IPS-18a (cell line): ENCODE data around the gene KCNJ18.
"Not testable (repeated sequence)": the region's sequence is repeated elsewhere in the genome, so short reads cannot be mapped to it uniquely, and the experiment has no call there.

ENCODE experiments used
- H3K27ac ChIP-seq: one replicate; pipeline ENCODE4 v1.5.1; 2013; ENCODE audit warnings: low read length
- H3K27me3 ChIP-seq: one replicate; pipeline ENCODE4 v1.6.1; 2013; ENCODE audit warnings: mild to moderate bottlenecking, low read length; ENCODE audit not compliant: control insufficient read depth, insufficient read depth
- H3K36me3 ChIP-seq: one replicate; pipeline ENCODE4 v1.6.1; 2013; ENCODE audit warnings: low read depth, low read length; ENCODE audit not compliant: control insufficient read depth
- H3K4me1 ChIP-seq: one replicate; pipeline ENCODE4 v1.6.1; 2013; ENCODE audit warnings: low read depth, low read length; ENCODE audit not compliant: control insufficient read depth
- H3K4me3 ChIP-seq: one replicate; pipeline ENCODE4 v1.5.1; 2013; ENCODE audit warnings: low read length
- H3K9ac ChIP-seq: one replicate; pipeline ENCODE4 v1.6.1; 2013; ENCODE audit warnings: mild to moderate bottlenecking, low read length, moderate library complexity
- H3K9me3 ChIP-seq: one replicate; pipeline ENCODE4 v1.6.1; 2013; ENCODE audit warnings: low read depth, low read length; ENCODE audit not compliant: control insufficient read depth

KCNJ18 gene

DNA sequence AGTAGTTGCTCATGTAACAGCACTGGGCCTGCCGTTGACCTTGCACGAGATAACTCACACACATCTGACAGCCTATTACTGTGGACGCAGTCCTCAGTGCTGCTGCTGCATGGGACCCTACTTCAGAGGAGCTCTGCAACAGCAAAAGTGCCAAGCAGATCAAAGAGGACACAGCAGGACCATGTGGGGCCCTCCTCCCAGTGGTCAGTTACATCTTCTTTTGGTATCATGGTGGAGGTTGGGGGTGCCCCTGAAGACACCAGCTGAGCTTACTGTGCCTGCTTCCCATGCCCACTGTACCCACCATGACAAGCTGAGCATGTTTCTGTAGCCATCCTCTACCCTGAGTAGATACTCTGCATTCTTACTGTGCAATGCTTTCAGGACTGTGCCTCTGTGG lies 41.6 kb downstream of the KCNJ18 start:
- H3K36me3 ChIP-seq, H3K4me1 ChIP-seq, H3K4me3 ChIP-seq, H3K27ac ChIP-seq, H3K9ac ChIP-seq, H3K27me3 ChIP-seq, H3K9me3 ChIP-seq: not testable (repeated sequence)

DNA sequence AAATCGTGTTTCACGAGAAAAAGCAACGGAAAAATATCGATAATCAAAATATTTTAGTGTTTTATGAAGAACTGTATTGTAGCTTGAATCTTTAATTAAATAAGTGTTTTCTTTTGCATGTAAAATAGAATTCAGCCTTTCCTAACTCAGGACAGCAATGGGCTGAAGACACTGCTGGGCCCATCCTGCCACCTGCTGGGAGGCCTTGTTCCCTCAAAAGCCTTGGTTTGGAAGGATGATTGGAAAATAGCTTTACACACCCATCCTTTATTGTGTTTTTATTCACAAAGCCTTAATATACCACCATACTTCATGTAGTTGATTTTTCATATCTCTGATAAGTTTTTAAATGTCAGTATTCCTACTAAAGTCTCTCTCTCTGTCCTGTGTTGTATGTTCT lies 43.5 kb downstream of the KCNJ18 start:
- not testable (repeated sequence) for H3K27me3 ChIP-seq, H3K4me1 ChIP-seq, H3K36me3 ChIP-seq, H3K9me3 ChIP-seq, H3K27ac ChIP-seq, H3K4me3 ChIP-seq, H3K9ac ChIP-seq

DNA sequence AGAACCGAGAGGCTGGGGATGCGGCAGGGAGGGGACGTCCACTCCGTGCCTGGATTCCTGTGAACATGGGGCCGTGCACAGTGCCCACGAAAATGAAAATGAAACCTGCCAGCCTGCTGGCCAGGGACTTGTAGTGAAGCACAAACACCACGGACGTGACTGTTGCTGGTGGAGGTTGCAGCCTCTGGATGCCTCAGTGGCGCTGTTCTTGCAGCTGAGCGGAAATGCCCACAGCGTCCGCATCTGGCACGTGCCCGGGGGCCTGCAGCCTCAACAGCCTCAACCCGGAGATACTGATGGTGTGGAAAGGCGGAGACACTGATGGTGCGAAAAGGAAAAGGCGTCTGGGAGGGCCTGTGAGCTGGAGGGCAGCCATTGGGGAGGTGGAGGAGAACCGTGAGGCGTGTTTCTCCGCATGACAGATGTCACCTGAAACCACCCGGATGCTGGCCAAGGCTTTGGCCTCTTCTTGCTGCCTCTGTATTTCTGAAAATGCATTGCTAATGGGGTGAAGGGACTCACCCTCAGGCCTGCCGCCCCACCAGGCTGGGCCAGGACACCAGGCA lies 44.8 kb downstream of the KCNJ18 start:
- not testable (repeated sequence) for H3K9ac ChIP-seq

DNA sequence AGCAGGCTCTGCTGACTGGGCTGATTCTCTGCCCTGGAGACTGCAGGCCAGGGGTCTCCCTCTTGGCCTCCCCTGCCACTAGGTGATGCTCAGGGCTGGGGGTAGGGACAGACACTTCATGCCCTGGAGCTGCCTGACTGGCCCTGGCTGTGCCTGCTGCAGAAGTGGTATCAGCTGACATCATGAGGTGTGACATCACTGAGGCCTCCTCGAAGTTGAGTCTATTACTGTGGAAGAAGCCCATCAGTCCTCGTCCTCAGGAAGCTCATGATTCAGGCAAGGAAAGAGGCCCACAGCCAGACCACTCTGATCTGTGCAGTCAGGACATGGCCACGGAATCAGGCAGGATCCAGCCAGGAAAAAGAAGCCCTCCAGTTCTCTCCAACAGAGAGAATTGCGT lies 45.9 kb downstream of the KCNJ18 start:
- H3K4me1 ChIP-seq, H3K27me3 ChIP-seq, H3K27ac ChIP-seq, H3K36me3 ChIP-seq, H3K4me3 ChIP-seq, H3K9ac ChIP-seq, H3K9me3 ChIP-seq: not testable (repeated sequence)

More for the DNA sequence above, 44.8 kb downstream of the KCNJ18 start:
- H3K27ac ChIP-seq, H3K4me3 ChIP-seq, H3K9me3 ChIP-seq, H3K27me3 ChIP-seq, H3K36me3 ChIP-seq, H3K4me1 ChIP-seq: not testable (repeated sequence)

DNA sequence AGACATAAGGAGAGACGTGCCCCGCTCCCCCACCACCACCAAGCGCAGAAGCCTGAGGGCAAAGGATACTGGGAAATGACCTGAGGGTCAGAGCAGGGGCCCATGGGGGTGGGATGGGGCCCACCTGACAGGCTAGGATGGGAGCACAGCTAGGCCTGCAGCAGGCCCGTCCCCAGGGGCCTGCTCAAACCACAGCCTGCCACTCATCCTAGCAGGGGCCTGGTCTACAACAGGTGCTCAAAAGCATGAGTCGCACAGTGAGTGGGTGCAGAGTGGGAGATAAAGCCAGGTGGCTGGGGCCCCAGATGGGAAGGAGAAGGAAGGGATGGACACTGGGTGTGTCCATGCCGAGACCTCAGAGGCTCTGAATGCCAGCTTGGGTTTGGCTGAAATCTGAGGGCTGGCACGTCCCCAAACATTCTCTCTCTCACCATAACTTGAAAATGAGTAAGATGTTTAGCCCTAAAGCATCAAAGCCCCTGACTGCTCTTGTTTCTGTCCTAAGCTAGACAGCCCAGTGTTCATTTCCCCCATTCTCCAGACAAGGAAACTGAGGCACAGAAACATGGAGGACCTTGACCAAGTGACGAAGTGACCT lies 46.7 kb downstream of the KCNJ18 start:
- not testable (repeated sequence) for H3K4me3 ChIP-seq, H3K4me1 ChIP-seq, H3K9ac ChIP-seq, H3K9me3 ChIP-seq, H3K27ac ChIP-seq, H3K27me3 ChIP-seq, H3K36me3 ChIP-seq

DNA sequence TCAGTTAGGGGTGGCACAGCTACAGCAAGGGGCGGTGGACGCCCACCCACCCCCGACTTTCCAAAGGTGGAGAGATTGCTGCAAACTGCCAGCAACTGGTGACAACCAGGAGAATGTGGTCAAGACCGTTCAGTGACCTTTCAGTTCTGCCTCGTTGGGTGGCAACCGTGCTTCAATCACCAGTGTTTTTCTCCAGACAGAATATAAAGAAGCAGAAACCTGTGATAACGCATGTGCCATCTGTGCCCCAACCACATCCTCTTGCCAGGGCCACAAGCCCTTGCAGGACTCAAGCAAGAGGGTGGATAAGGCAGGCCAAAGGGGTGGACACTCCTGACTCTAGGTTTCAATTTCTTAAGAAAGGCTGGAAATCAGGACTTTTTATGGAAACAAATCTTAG lies 47.2 kb downstream of the KCNJ18 start:
- H3K27ac ChIP-seq, H3K36me3 ChIP-seq, H3K4me3 ChIP-seq, H3K9me3 ChIP-seq, H3K9ac ChIP-seq, H3K4me1 ChIP-seq, H3K27me3 ChIP-seq: not testable (repeated sequence)

DNA sequence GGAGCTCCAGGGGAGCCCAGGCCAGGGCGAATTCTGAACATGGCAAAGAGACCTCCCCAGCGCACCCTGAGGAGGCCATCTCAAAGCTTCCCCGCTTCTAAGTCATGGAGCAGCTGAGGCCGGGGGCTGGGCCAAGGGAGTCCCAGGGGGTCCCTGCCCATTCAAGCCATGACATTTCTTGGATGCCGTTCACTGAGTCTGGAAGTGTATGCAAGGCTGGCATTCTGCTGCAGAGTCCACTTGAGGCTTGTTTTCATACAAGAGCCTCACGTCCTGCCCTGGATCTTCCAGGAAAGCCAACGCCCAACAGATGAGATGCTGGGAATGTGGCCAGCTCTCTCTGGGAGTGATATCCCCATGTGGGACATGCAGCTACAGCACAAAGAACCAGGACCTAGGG lies 48.5 kb downstream of the KCNJ18 start:
- not testable (repeated sequence) for H3K4me3 ChIP-seq, H3K27me3 ChIP-seq, H3K9me3 ChIP-seq, H3K4me1 ChIP-seq, H3K9ac ChIP-seq, H3K36me3 ChIP-seq, H3K27ac ChIP-seq

DNA sequence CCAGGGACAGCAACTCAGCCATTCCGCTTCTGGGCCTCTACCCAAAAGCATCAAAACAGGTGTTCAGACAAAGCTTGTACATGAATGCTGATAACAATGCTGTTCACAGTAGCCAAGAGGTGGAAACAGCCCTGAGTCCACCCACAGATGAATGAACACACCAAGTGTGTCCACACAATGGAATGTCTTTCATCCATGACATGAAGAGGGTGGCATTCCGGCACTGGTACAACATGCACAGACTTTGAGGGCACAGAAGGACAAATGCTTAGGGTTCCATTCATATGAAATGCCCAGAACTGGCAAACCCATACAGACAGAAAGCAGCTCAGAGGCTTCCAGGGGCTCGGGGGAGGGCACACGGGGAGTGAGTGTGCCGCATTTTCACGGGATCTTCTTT lies 49.2 kb downstream of the KCNJ18 start:
- not testable (repeated sequence) for H3K4me1 ChIP-seq, H3K27me3 ChIP-seq, H3K36me3 ChIP-seq, H3K9me3 ChIP-seq, H3K27ac ChIP-seq, H3K9ac ChIP-seq, H3K4me3 ChIP-seq

DNA sequence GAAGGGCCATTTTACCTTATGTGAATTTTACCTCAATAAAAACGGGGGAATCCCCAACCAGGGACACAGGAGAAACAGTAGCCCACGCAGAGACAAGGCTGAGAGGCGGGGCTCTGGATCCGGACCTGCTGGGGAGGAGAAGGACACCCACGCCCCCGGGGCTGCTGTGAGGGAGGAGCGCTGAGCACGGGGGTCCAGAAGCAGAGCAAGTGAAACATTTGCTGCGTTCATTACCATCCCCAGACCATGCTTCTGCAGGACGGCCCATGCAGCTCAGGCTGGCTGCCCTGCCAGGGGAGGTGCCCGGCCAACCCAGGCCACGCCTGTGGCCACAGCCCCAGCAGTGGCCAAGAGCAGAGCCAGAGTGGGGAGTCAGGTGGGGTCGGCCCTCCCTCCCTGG lies 50.0 kb downstream of the KCNJ18 start:
- H3K36me3 ChIP-seq = no peaks in the 10 kb centered on the region
- H3K4me1 ChIP-seq = no peaks in the 10 kb centered on the region
- no peak overlapping the region for H3K9ac ChIP-seq
- H3K9me3 ChIP-seq = no peaks in the 10 kb centered on the region
- H3K4me3 ChIP-seq = no peak overlapping the region
- no peaks in the 10 kb centered on the region for H3K27me3 ChIP-seq
- no peak overlapping the region for H3K27ac ChIP-seq

DNA sequence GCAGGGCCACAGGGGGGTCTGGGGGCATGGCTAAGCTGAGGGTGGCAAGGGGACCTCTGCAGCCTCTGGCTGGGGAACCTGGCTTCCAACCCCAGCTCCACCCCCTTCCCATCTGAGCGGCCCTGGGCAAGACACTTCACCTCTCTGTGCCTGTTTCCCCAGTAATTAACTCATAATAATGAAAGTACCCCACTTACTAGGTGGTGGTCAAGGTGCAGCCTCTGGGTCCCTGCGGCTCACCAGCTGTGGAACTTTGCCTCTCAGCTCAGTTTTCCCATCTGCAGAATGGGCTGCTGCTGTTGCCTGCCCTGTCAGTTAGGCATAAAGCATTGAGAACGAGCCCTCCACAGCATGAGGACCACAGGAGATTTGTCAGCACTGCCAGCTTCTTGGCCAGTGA lies 51.8 kb downstream of the KCNJ18 start:
- not testable (repeated sequence) for H3K36me3 ChIP-seq, H3K27me3 ChIP-seq, H3K9me3 ChIP-seq, H3K4me1 ChIP-seq, H3K27ac ChIP-seq, H3K4me3 ChIP-seq, H3K9ac ChIP-seq

DNA sequence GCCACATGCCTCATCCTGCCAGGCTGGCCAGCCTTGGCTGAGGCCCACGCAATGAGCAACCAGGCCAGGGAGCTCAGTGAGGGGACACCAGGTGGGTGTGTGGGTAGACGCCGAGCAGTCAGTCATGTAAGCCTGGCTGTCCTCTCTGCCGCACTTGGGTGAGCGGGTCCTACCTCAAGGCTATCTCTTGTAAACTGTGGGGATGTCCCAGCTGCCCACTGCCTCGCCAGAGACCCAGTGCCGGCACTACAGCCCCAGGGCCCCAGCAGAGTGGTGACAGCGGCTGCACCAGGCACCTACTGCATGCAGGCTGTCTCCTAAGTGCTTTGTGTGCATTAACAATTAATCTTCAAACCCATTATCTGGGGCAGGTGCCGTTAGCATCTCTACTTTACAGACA lies 52.3 kb downstream of the KCNJ18 start:
- H3K36me3 ChIP-seq, H3K27ac ChIP-seq, H3K9me3 ChIP-seq, H3K4me1 ChIP-seq, H3K27me3 ChIP-seq, H3K4me3 ChIP-seq, H3K9ac ChIP-seq: not testable (repeated sequence)

DNA sequence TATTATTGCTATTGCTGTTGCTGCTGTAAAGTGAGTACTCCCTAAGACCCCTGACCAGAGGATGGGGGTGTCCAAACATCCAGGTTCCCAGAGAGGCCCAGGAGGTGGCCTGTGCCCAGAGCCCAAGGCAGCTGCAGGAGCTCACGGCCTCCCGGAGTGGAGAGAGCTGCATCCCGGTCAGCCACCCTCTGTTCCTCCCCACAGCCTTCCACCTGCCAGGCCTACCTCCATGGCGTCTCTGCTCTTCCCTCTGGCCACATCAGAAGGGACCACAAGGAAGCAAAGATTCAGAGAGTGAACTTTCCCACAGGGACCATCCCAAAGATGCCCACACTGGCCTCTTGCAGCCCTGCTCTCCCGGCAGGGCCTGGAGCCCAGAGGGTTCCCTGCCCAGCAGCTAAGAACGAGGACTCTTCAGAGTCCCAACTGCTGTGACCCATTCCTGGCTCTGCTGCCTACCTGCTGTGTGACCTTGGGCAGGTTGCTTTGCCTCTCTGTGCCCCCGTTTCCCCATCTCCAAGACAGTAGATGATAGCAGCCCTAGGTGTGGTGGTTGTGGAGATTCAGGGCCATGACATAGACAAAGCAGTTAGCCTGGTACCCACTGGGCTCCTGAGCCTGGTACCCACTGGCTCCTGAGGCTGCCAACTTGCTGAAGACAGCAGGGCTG lies 53.2 kb downstream of the KCNJ18 start:
- H3K9ac ChIP-seq, H3K9me3 ChIP-seq, H3K4me3 ChIP-seq, H3K4me1 ChIP-seq, H3K36me3 ChIP-seq, H3K27ac ChIP-seq, H3K27me3 ChIP-seq: not testable (repeated sequence)
